ENCODE measurements around the gene METTL23. TPM values are rescaled to one million over a fixed set of nuclear protein-coding genes. Genes with fewer than 3 reads are reported as not detected.

METTL23 gene
- total RNA-seq, 1 experiment from 2014 or later, result 57.8 TPM

GRCh38 chr17:76690596-76691280 lies 35.9 kb upstream of the METTL23 start:
- no TSS peak for BruUV-seq (replicated peaks)
- no peak overlapping the region for H3K4me3 ChIP-seq (replicated peaks in 1 of 2; ENCODE audit: low read depth in 1 of 2, low read length in 2 of 2)
- no peaks in the 10 kb centered on the region for H3K27me3 ChIP-seq (ENCODE audit: insufficient read depth, low read length)
- H4K20me1 ChIP-seq (ENCODE audit: insufficient read depth), result no peaks in the 10 kb centered on the region
- H3K36me3 ChIP-seq (ENCODE audit: control insufficient read depth in 1 of 2, insufficient read depth in 2 of 2, low read length in 2 of 2), result no peaks in the 10 kb centered on the region
- H3K27ac ChIP-seq (ENCODE audit: low read depth, low read length), result no peak overlapping the region
- ChIA-PET CTCF (interaction anchor here (1.3 to 2.0 kb wide), 2 partner anchors 9 to 168 kb away, joined by 7 to 10 read pairs; no protein-coding TSS in a partner anchor), RAD21 (ENCODE audit: low non-redundant PET in 1 of 2, low total read pairs in 2 of 2, uncharacterized antibody in 2 of 2, unreplicated experiment in 2 of 2) (no interaction called here), POLR2A (interaction anchor here (0.7 to 1.1 kb wide), 2 partner anchors 19 to 420 kb away, joined by 3 to 4 read pairs; no protein-coding TSS in a partner anchor)
- no peaks in the 10 kb centered on the region for H3K9me2 ChIP-seq (ENCODE audit: insufficient read depth)
- no peak for DNase-seq (ENCODE audit: low read depth, low spot score)
- H3K4me1 ChIP-seq (ENCODE audit: control insufficient read depth in 1 of 2, insufficient read depth in 2 of 2, low read length in 2 of 2), result peaks cover 22 to 24% of the 10 kb centered on the region in 2 experiments
- ATAC-seq, result no peak
- no peaks in the 10 kb centered on the region for H3K9me3 ChIP-seq (ENCODE audit: control insufficient read depth in 1 of 2, insufficient read depth in 1 of 2, low read depth in 1 of 2, low read length in 2 of 2)
- no peak for TF ChIP-seq ZNF274 (IDR thresholded peaks at IDR 0.05; ENCODE audit: low read depth, low read length)
- TF ChIP-seq SIN3A (IDR thresholded peaks at IDR 0.05; ENCODE audit: low read depth), result no peak
- TF ChIP-seq ATF3 (IDR thresholded peaks at IDR 0.05), result no peak
- no peak for TF ChIP-seq EGR1 (IDR thresholded peaks at IDR 0.05; ENCODE audit: low read depth)
- no peak for TF ChIP-seq CBX3 (IDR thresholded peaks at IDR 0.05; ENCODE audit: low read depth)
- no peak for TF ChIP-seq POLR2AphosphoS5 (IDR thresholded peaks at IDR 0.05; ENCODE audit: low read depth, low read length)
- TF ChIP-seq RAD21 (IDR thresholded peaks at IDR 0.05; ENCODE audit: low read depth), result no peak
- no peak for TF ChIP-seq CEBPB (IDR thresholded peaks at IDR 0.05; ENCODE audit: low read depth)
- TF ChIP-seq REST (IDR thresholded peaks at IDR 0.05; ENCODE audit: low read depth), result no peak
- TF ChIP-seq, protein P1, sequence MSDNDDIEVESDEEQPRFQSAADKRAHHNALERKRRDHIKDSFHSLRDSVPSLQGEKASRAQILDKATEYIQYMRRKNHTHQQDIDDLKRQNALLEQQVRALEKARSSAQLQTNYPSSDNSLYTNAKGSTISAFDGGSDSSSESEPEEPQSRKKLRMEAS (IDR thresholded peaks at IDR 0.05), result no peak
- no peak for TF ChIP-seq ZFX (IDR thresholded peaks at IDR 0.05)
- no peak for TF ChIP-seq EZH2 (IDR thresholded peaks at IDR 0.05)
- TF ChIP-seq SRF (IDR thresholded peaks at IDR 0.05; ENCODE audit: low read depth), result no peak
- TF ChIP-seq JUND (IDR thresholded peaks at IDR 0.05), result no peak
- TF ChIP-seq FOSL1 (IDR thresholded peaks at IDR 0.05; ENCODE audit: low read depth), result no peak
- H2AFZ ChIP-seq (ENCODE audit: low read depth, low read length, poor library complexity, severe bottlenecking), result no peak overlapping the region
- no peak overlapping the region for H3K9ac ChIP-seq (ENCODE audit: low read length)
- intact Hi-C loops (cut with micrococcal nuclease), result no loop called here
- H3K4me2 ChIP-seq (ENCODE audit: low read length), result no peak overlapping the region
- H3K79me2 ChIP-seq (ENCODE audit: insufficient read depth, low read length), result no peaks in the 10 kb centered on the region

Measured in HCT116 (cell line).